ENCODE data around the gene ADGRG7.
A peak's percentile ranks its signal among the peaks of the same experiment; 100 is the strongest.
"Not testable (repeated sequence)": the region's sequence is repeated elsewhere in the genome, so short reads cannot be mapped to it uniquely, and the experiment has no call there.

The ADGRG7 gene

GRCh38 chr3:100609305-100609704 is at the start of gene ADGRG7:
Gene ADGRG7 (plus strand): TSS chr3:100609601. CDS start chr3:100609857, 256 bp downstream.
- no peak for DNase-seq (ENCODE audit: low read depth)
- H3K4me3 ChIP-seq (ENCODE audit: low read depth, low read length): no peak within 1 kb of the TSS

DNA sequence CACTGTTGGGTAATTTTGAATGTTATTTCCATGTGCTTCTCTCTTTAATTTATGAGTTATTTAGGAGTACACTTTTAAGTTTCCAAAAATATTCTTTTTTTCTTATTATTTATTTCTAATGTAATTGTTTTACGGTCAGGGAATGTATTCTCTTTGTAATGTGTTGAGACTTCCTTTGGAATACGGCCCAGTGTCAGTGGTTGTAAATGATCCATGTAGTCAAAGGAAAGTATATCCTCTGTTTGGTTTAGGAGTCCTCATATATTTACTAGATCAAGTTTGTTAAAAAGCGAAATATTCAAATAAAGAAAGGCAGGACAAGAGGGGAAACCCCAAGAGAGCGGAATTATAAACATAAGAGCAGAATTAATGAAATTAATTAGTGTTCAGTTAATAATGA is 49.0 kb upstream of the ADGRG7 start:
- no peak for DNase-seq (ENCODE audit: low read depth)
- no peak overlapping the region for H3K4me3 ChIP-seq (ENCODE audit: low read depth, low read length)

DNA sequence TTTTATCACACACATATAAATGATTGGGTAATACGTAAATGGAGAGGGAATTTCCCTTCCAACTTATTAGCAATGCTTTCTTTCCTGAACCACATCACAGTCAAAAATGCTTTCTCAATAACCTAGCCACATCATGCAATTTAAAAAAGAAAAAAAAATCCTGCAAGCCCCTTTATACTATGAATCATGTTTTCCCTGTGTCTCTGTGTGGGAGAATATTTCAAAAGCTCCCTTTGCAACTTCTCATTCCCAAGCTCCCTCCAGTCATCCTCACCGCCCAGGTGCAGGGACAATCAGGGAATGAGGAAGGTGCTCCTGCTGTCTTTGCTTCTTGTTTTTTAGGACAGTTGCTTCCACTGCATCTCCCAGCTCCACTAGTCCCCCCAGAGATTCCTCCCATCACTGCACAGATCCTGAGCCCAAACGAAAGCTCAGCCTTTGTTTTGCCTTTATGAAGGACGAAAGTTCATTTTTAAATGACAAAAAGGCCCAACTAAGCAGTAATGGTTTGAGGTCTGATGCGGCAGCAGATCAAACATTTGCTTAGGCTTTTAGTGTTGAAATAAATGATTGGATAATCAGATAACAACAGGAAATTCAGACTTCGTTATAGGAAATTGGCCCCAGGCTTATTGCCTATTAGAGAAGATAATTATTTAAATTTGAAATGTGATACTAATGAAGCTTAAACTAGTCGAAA is 47.8 kb upstream of the ADGRG7 start:
- peak; percentile 76 for DNase-seq (ENCODE audit: low read depth)
- H3K4me3 ChIP-seq (ENCODE audit: low read depth, low read length): no peak overlapping the region

GRCh38 chr3:100562224-100562857 is 47.1 kb upstream of the ADGRG7 start:
- no peak for DNase-seq (ENCODE audit: low read depth)
- no peak overlapping the region for H3K4me3 ChIP-seq (ENCODE audit: low read depth, low read length)

- H3K4me3 ChIP-seq (ENCODE audit: low read depth, low read length): no peak overlapping the region
- no peak for DNase-seq (ENCODE audit: low read depth)
These were observed 46.2 kb upstream of the ADGRG7 start for GRCh38 chr3:100563228-100563627.

DNA sequence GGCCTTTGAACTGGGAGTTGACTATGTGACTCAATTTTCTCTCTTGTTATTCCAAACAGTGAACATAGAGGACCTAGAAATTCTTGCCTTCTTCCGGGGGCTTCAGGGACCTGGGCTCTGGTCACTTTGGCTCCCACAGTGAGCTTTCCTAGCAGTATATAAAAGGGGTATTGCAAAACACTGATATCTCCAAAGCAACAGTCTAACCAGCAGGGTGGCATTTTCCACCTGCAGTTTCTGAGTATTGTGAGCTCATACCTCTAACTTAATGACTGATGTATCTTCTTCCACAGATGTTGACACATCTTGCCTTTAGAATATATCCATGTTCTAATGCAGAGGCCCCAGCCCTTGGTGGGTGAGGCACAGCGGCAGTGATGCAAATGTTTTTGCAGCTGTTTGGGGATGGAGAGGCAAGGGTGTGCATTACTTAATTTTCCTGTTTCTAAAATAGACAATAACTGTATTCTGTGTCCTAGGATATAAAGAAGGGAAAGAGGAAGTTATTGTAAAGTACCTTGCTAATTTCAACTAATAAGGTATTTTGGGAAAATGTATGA is 45.7 kb upstream of the ADGRG7 start:
- DNase-seq (ENCODE audit: low read depth): no peak
- no peak overlapping the region for H3K4me3 ChIP-seq (ENCODE audit: low read depth, low read length)

- no peak overlapping the region for H3K4me3 ChIP-seq (ENCODE audit: low read depth, low read length)
- DNase-seq (ENCODE audit: low read depth): no peak
These were observed 38.6 kb upstream of the ADGRG7 start for GRCh38 chr3:100570811-100571210.

DNA sequence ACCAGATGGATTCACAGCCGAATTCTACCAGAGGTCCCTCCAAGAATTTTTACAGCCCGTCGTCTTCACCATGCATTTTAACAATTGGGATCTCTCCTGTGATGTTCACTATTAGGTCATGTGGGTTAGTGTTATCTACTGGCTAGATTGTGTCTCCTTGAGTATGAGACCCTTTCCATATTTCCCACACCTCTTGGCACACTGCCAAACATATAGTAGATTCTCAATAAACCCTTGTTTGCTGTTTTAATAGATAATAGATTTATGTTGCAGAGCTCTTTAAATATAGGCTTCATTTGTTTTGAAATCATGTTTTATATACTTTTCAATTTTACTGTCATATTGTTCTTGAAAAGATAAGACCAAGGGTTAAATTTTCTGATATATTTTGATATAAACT is 34.9 kb upstream of the ADGRG7 start:
- no peak for DNase-seq (ENCODE audit: low read depth)
- H3K4me3 ChIP-seq (ENCODE audit: low read depth, low read length): no peak overlapping the region

DNA sequence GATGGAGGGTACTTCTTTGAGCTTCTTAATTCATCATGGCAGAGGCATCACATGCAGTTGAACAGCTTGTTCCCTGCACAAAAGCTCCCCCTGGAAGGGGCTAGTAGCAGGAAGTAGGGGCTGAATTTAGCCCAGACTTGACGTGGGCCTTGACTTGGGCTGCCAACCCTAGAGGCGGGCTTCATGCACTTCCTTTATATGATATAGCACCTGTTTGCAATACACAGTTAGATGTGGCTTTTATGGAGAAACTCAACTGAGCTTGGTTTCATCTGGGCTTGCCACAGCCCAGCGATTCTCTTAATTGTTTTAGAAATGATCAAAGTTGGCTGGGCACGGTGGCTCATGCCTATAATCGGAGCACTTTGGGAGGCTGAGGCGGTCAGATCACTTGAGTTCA is 33.7 kb upstream of the ADGRG7 start:
- DNase-seq (ENCODE audit: low read depth): no peak
- no peak overlapping the region for H3K4me3 ChIP-seq (ENCODE audit: low read depth, low read length)

DNA sequence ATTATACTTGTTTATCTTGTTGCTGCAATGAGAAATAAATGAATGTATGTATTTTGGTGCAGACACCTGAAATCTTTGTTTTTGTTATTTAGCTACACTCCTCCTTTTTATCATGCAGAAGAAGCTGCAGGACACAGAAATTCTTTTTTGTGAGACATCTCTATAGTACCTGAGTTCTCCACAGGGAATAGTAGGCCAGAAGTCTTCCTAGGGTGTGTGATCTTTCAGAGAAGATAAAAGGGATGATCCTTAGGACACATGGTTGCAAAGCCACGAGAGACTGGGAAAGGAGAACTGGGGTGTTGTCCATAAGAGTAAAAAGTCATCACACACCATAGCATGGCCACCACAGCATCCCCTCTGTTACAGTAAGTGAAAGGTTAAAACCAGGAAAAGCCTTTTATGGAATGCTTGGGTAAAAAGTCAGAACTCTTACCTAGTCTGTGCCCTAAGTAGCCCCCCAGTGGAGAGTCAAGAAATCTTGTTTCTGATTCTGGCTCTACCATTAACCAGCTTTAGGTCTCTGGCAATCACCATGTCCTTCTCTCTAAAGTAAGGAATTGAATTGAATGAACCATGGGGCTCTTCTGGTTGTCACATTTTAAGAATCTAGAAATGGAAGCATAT is 31.9 kb upstream of the ADGRG7 start:
- H3K4me3 ChIP-seq (ENCODE audit: low read depth, low read length): no peak overlapping the region
- DNase-seq (ENCODE audit: low read depth): no peak

DNA sequence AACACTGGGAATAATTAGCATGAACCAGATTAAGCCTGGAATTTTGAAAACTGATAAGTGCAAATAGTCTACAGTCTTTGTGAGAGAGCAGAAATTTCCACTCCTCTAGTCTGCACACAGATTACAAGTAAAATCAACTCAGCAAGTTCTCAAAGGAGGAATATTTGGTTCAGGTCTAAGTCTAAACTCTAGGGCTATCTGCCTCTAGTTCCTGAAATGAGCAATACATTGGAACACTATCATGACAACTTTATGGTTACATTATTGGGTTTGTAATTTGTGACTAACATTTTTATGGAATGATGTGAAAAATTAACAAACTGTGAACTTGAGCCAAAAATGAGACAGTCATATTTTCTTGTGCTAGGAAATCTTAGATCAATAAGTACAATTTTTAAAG is 30.8 kb upstream of the ADGRG7 start:
- no peak overlapping the region for H3K4me3 ChIP-seq (ENCODE audit: low read depth, low read length)
- DNase-seq (ENCODE audit: low read depth): no peak

DNA sequence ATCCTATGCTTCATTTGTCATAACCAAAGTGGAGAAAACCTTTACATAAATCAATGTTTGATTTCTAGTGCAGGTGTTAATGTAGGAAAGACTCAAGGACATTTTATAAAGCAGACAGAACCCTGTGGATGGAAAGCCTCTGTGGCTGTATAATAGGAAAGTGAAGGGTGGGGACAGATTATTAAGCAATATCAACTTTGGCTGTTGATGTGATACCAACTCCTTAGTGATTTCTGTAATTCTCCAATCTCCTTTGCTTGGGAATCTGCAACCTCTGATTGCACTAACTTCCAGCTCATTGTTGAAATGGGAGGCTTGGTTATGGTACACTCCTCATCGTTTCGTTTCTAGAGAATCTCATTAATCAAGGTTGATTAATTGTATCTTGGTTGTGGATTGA is 29.3 kb upstream of the ADGRG7 start:
- no peak for DNase-seq (ENCODE audit: low read depth)
- H3K4me3 ChIP-seq (ENCODE audit: low read depth, low read length): no peak overlapping the region

DNA sequence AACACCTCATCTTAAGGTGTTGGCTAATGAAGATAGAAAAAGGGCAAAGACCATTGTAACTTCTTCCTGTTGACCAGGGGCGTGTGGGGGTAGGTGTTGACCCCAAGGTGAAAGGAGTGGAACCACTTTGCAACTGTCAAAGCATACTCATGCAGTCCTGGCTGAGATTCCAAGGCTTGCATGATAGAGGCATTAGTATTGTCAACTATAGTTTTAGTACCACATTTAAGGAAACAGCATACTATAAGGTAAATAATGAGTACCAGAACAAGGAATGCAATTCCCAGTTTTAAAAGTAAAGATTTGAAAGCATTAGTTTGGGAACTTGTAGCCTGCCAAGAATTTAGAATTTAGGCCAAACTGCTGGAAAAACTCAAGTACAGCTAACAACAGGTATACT is 27.8 kb upstream of the ADGRG7 start:
- H3K4me3 ChIP-seq (ENCODE audit: low read depth, low read length): no peak overlapping the region
- DNase-seq (ENCODE audit: low read depth): no peak

DNA sequence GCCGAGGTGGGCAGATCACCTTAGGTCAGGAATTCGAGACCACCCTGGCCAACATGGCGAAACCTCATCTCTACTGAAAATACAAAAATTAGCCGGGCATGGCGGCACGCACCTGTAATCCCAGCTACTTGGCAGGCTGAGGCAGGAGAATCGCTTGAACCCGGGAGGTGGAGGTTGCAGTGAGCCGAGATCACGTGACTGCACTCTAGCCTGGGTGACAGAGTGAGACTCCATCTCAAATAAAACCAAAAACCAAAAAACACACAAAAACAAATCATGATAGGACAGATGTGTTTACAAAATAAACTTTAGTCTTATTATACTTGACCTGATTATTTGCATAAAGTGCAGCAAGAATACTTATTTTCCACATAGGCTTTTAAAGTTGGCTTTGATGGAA is 27.2 kb upstream of the ADGRG7 start:
- not testable (repeated sequence) for H3K4me3 ChIP-seq (ENCODE audit: low read depth, low read length); DNase-seq (ENCODE audit: low read depth)

DNA sequence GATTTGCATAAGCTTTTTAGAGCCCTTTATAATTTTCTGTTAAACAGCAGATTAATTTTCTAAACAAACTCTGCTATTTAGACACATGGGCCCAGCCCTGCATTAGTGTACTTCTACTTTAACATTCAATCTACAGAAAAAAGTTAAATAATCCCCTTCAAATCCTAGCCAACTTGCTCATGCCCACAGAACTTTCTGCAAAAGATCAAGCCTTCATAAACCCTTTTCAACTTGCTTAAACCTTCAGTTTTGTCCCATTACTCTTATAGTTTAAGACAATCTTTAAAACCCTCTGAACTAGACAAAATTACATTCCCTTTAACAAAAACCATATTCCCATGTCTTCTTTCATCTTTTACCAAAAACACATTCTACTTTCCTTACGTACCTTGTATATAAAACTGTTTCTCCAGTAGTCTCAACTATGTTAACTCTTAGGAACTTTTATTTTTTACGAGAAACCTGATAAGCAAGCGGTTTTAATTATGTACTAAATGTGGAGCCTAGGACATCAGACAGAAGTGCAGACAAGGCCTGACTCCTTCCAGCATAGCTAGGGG is 25.2 kb upstream of the ADGRG7 start:
- no peak for DNase-seq (ENCODE audit: low read depth)

DNA sequence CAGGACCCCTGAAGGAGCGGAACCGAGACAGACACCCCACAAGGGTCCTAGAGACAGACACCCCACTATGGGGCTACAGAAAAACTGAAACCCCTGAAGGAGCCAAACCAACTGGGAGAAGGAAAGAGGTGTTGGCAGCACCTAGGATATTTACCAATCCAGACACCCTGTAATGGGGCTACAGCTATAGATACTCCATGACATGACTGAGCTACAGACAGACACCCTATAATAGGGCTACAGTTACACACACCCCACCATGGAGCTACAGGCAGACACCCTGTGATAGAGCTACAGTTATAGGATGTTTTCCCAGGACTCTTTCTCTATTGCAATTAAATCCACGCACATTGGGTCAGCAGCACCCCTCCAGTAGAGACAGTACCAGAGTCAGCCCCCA is 22.6 kb upstream of the ADGRG7 start:
- no peak for DNase-seq (ENCODE audit: low read depth)
- H3K4me3 ChIP-seq (ENCODE audit: low read depth, low read length): no peak overlapping the region

More for the DNA sequence above, 25.2 kb upstream of the ADGRG7 start:
- H3K4me3 ChIP-seq (ENCODE audit: low read depth, low read length): no peak overlapping the region

- no peak overlapping the region for H3K4me3 ChIP-seq (ENCODE audit: low read depth, low read length)
- no peak for DNase-seq (ENCODE audit: low read depth)
These were observed 21.1 kb upstream of the ADGRG7 start for GRCh38 chr3:100588251-100588650.

- H3K4me3 ChIP-seq (ENCODE audit: low read depth, low read length): no peak overlapping the region
- peak; percentile 26 for DNase-seq (ENCODE audit: low read depth)
These were observed 19.1 kb upstream of the ADGRG7 start for GRCh38 chr3:100590114-100590839.

DNA sequence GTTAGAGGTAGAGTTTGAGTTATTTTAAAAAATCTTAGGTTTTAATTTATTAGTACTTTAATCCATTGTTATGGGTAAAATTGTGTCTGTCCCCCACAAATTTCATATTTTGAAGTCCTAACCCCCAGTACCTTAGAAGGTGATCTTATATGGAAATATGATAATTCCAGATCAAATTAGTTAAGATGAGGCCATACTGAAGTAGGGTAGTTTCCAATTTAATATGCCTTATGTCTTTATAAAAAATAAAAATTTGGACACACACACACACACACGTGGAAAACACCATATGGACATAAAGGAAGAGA is 18.6 kb upstream of the ADGRG7 start:
- H3K4me3 ChIP-seq (ENCODE audit: low read depth, low read length): no peak overlapping the region
- DNase-seq (ENCODE audit: low read depth): no peak

GRCh38 chr3:100591411-100591810 is 18.0 kb upstream of the ADGRG7 start:
- no peak for DNase-seq (ENCODE audit: low read depth)
- no peak overlapping the region for H3K4me3 ChIP-seq (ENCODE audit: low read depth, low read length)
